ENCODE results near the gene SIGLEC11.
A peak's percentile ranks its signal among the peaks of the same experiment; 100 is the strongest.
"Not testable (repeated sequence)": the region's sequence is repeated elsewhere in the genome, so short reads cannot be mapped to it uniquely, and the experiment has no call there.

SIGLEC11 gene

GRCh38 chr19:49950956-49951526, 9.9 kb downstream of the SIGLEC11 start:
- DNase-seq (ENCODE audit: low spot score): no peak

GRCh38 chr19:49950590-49950948, 10.4 kb downstream of the SIGLEC11 start:
- no peak for DNase-seq (ENCODE audit: low spot score)

GRCh38 chr19:49949742-49950589, 11.0 kb downstream of the SIGLEC11 start:
- DNase-seq (ENCODE audit: low spot score): no peak

- DNase-seq (ENCODE audit: low spot score): no peak
These were observed 14.6 kb downstream of the SIGLEC11 start for GRCh38 chr19:49946415-49946814.

GRCh38 chr19:49944567-49944966, 16.4 kb downstream of the SIGLEC11 start:
- DNase-seq (ENCODE audit: low spot score): not testable (repeated sequence)

- DNase-seq (ENCODE audit: low spot score): no peak
These were observed 20.5 kb downstream of the SIGLEC11 start for GRCh38 chr19:49940482-49940791.

GRCh38 chr19:49939721-49940481, 21.1 kb downstream of the SIGLEC11 start:
- no peak for DNase-seq (ENCODE audit: low spot score)

- DNase-seq (ENCODE audit: low spot score): no peak
These were observed 22.3 kb downstream of the SIGLEC11 start for GRCh38 chr19:49938662-49939061.

GRCh38 chr19:49937750-49938381, 23.1 kb downstream of the SIGLEC11 start:
- peak; percentile 66 for DNase-seq (ENCODE audit: low spot score)

GRCh38 chr19:49936549-49936948, 24.4 kb downstream of the SIGLEC11 start:
- DNase-seq (ENCODE audit: low spot score): no peak

- DNase-seq (ENCODE audit: low spot score): no peak
These were observed 27.3 kb downstream of the SIGLEC11 start for GRCh38 chr19:49933643-49934042.

- no peak for DNase-seq (ENCODE audit: low spot score)
These were observed 28.2 kb downstream of the SIGLEC11 start for GRCh38 chr19:49932731-49933131.

- no peak for DNase-seq (ENCODE audit: low spot score)
These were observed 28.9 kb downstream of the SIGLEC11 start for GRCh38 chr19:49932041-49932451.

GRCh38 chr19:49931293-49932040, 29.5 kb downstream of the SIGLEC11 start:
- no peak for DNase-seq (ENCODE audit: low spot score)

GRCh38 chr19:49930483-49931011, 30.4 kb downstream of the SIGLEC11 start:
- DNase-seq (ENCODE audit: low spot score): no peak

GRCh38 chr19:49929611-49930482, 31.1 kb downstream of the SIGLEC11 start:
- DNase-seq (ENCODE audit: low spot score): peak; percentile 97

GRCh38 chr19:49929121-49929610, 31.8 kb downstream of the SIGLEC11 start, which contains the start of the genes ATF5 and NUP62:
ATF5 (plus strand) TSS chr19:49929205; CDS start chr19:49930851, 1,646 bp downstream.
NUP62 (minus strand) TSS chr19:49929504; CDS start chr19:49909807, 19,697 bp downstream.
- peak; percentile 76 for DNase-seq (ENCODE audit: low spot score)

- no peak for DNase-seq (ENCODE audit: low spot score)
These were observed 33.3 kb downstream of the SIGLEC11 start for GRCh38 chr19:49927526-49928264.

- DNase-seq (ENCODE audit: low spot score): no peak
These were observed 34.5 kb downstream of the SIGLEC11 start for GRCh38 chr19:49926515-49926914.

All from kidney capillary endothelial cell (primary cell).